ENCODE measurements around the gene BFSP2.

DNA sequence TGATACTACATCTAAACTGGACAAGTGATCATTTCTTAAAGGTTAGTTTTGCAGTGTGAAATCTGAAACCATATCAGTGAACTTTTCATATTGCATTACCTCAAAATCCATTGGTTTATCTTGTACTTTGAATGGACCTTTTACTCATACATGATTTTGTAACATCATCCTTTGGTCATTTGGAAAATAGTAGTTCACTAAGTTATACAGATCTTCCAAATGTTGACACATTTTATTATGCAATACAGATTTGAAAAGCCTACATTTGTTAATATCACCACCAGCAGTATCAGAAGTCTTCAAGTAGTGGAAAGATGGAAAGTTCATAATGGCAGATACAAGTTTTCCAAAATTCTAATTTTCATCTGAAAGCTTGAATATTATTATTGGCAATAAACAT is 109.6 kb downstream of the BFSP2 start:
- TF ChIP-seq, protein P1, sequence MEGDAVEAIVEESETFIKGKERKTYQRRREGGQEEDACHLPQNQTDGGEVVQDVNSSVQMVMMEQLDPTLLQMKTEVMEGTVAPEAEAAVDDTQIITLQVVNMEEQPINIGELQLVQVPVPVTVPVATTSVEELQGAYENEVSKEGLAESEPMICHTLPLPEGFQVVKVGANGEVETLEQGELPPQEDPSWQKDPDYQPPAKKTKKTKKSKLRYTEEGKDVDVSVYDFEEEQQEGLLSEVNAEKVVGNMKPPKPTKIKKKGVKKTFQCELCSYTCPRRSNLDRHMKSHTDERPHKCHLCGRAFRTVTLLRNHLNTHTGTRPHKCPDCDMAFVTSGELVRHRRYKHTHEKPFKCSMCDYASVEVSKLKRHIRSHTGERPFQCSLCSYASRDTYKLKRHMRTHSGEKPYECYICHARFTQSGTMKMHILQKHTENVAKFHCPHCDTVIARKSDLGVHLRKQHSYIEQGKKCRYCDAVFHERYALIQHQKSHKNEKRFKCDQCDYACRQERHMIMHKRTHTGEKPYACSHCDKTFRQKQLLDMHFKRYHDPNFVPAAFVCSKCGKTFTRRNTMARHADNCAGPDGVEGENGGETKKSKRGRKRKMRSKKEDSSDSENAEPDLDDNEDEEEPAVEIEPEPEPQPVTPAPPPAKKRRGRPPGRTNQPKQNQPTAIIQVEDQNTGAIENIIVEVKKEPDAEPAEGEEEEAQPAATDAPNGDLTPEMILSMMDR (IDR thresholded peaks at IDR 0.05; ENCODE audit: insufficient read depth, low read length, poor library complexity, severe bottlenecking): no peak
- TF ChIP-seq EZH2phosphoT487 (conservative IDR thresholded peaks at IDR 0.05; ENCODE audit: low read length): no peak
